ENCODE measurements around the gene SORCS2. TPM values are rescaled to one million over a fixed set of nuclear protein-coding genes. Genes with fewer than 3 reads are reported as not detected.

The SORCS2 gene
- total and polyA plus RNA-seq, 2 of the 13 experiments (the other 11 are each of a cell fraction or from before 2014, with no cell fraction given): 0.82 to 1.0 TPM

DNA sequence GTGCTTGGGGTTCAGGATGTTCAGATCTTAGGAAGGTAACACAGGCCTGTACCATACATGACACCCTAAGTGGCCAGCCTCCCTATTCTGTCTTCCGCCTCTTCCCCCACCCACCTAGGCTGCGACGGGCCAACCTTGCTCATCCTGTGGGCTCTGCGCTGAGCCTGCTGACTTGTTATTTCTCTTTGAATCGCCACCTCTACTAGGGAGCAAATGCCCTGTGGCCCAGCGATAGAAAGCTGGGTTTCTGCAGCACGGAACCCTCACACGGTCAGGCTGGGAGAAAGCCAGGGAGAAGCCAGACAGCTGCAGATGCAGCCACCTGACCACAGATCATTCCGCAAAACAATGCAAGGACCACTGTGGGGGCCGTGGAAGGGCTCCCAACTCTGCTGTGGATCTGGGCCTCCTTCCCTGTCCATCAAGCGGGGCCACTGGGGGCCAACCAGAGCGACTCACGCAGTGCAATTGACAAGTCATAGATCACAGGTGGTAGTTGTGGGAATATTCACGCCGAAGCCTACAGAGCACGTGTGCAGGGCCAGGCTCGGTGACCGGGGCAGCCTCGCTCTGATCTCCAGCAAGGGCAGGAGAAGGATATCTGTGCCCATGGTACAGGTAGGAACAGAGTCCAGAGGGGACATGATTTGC is 519.8 kb downstream of the SORCS2 start (continued):
- TF ChIP-seq, protein P1, sequence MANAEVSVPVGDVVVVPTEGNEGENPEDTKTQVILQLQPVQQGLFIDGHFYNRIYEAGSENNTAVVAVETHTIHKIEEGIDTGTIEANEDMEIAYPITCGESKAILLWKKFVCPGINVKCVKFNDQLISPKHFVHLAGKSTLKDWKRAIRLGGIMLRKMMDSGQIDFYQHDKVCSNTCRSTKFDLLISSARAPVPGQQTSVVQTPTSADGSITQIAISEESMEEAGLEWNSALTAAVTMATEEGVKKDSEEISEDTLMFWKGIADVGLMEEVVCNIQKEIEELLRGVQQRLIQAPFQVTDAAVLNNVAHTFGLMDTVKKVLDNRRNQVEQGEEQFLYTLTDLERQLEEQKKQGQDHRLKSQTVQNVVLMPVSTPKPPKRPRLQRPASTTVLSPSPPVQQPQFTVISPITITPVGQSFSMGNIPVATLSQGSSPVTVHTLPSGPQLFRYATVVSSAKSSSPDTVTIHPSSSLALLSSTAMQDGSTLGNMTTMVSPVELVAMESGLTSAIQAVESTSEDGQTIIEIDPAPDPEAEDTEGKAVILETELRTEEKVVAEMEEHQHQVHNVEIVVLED (CRISPR knock-in tag; IDR thresholded peaks at IDR 0.05; ENCODE audit: borderline replicate concordance): no peak
- no peak for TF ChIP-seq ZNF44 (CRISPR knock-in tag; IDR thresholded peaks at IDR 0.05)
- no peak for TF ChIP-seq TCF7 (IDR thresholded peaks at IDR 0.05; ENCODE audit: low read depth)
- TF ChIP-seq HOMEZ (CRISPR knock-in tag; IDR thresholded peaks at IDR 0.05; ENCODE audit: low read depth): no peak
- no peak for TF ChIP-seq POLR2A (IDR thresholded peaks at IDR 0.05; ENCODE audit: insufficient read depth in 1 of 2, low read depth in 2 of 2, low read length in 2 of 2)

- Histone ChIP-seq H3K27ac (ENCODE audit: extremely low read length, insufficient read depth, low read length) (no peak overlapping the region), H3K4me3 (replicated peaks in 1 of 3; ENCODE audit: insufficient read depth in 1 of 3, low read depth in 2 of 3, low read length in 3 of 3) (no peak overlapping the region), H3K9me3 (ENCODE audit: low read length) (no peaks in the 10 kb centered on the region), H3K27me3 (ENCODE audit: control insufficient read depth in 1 of 2, insufficient read depth in 2 of 2, low read length in 2 of 2) (no peaks in the 10 kb centered on the region), H3K9ac (ENCODE audit: insufficient read depth, low read depth, low read length) (no peak overlapping the region), H2AFZ (ENCODE audit: low read length) (no peak overlapping the region), H3K4me2 (ENCODE audit: low read depth, low read length) (no peak overlapping the region), H3K4me1 (ENCODE audit: insufficient read depth, low read length) (no peaks in the 10 kb centered on the region), H3K36me3 (replicated peaks in 1 of 2; ENCODE audit: control insufficient read depth in 1 of 2, insufficient read depth in 2 of 2, low read length in 2 of 2) (no peaks in the 10 kb centered on the region), H3K79me2 (ENCODE audit: insufficient read depth, low read length) (no peaks in the 10 kb centered on the region), H4K20me1 (ENCODE audit: insufficient read depth, low read length) (no peaks in the 10 kb centered on the region)
- BruUV-seq (replicated peaks): no TSS peak
- POLR2A ChIA-PET: no interaction called here
- intact Hi-C loops (cut with micrococcal nuclease; ENCODE audit: unreplicated experiment) (no loop called here), in situ Hi-C loops (cut with HindIII; ENCODE audit: extremely low pct_ligation_motif_present, low pct_unique_long_range_greater_than_20kb) (no loop called here)
- no peak for DNase-seq (ENCODE audit: low spot score)
- 80% methylated on average over 1 of the region's 7 CpGs for WGBS (ENCODE audit: low lambda C conversion rate)
- CTCF ChIA-PET (ENCODE audit: low intra/inter-chr PET ratio, low total read pairs): no interaction called here
- FAIRE-seq: no peak
- ATAC-seq: no peak
- TF ChIP-seq, protein P2, sequence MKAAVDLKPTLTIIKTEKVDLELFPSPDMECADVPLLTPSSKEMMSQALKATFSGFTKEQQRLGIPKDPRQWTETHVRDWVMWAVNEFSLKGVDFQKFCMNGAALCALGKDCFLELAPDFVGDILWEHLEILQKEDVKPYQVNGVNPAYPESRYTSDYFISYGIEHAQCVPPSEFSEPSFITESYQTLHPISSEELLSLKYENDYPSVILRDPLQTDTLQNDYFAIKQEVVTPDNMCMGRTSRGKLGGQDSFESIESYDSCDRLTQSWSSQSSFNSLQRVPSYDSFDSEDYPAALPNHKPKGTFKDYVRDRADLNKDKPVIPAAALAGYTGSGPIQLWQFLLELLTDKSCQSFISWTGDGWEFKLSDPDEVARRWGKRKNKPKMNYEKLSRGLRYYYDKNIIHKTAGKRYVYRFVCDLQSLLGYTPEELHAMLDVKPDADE (CRISPR knock-in tag; IDR thresholded peaks at IDR 0.05): no peak
- TF ChIP-seq ZFP62 (CRISPR knock-in tag; IDR thresholded peaks at IDR 0.05) (no peak), SALL2 (CRISPR knock-in tag; IDR thresholded peaks at IDR 0.05) (no peak), ZBTB42 (CRISPR knock-in tag; IDR thresholded peaks at IDR 0.05) (no peak), TFDP1 (CRISPR knock-in tag; IDR thresholded peaks at IDR 0.05; ENCODE audit: borderline replicate concordance) (no peak)
- TF ChIP-seq, protein P3, sequence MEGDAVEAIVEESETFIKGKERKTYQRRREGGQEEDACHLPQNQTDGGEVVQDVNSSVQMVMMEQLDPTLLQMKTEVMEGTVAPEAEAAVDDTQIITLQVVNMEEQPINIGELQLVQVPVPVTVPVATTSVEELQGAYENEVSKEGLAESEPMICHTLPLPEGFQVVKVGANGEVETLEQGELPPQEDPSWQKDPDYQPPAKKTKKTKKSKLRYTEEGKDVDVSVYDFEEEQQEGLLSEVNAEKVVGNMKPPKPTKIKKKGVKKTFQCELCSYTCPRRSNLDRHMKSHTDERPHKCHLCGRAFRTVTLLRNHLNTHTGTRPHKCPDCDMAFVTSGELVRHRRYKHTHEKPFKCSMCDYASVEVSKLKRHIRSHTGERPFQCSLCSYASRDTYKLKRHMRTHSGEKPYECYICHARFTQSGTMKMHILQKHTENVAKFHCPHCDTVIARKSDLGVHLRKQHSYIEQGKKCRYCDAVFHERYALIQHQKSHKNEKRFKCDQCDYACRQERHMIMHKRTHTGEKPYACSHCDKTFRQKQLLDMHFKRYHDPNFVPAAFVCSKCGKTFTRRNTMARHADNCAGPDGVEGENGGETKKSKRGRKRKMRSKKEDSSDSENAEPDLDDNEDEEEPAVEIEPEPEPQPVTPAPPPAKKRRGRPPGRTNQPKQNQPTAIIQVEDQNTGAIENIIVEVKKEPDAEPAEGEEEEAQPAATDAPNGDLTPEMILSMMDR (CRISPR knock-in tag; IDR thresholded peaks at IDR 0.05): no peak
Measured at GRCh38 chr4:7713757-7714156, 521.4 kb downstream of the SORCS2 start.
